ENCODE results near the gene SHISA4.
"Not testable (repeated sequence)": the region's sequence is repeated elsewhere in the genome, so short reads cannot be mapped to it uniquely, and the experiment has no call there.

SHISA4 gene

DNA sequence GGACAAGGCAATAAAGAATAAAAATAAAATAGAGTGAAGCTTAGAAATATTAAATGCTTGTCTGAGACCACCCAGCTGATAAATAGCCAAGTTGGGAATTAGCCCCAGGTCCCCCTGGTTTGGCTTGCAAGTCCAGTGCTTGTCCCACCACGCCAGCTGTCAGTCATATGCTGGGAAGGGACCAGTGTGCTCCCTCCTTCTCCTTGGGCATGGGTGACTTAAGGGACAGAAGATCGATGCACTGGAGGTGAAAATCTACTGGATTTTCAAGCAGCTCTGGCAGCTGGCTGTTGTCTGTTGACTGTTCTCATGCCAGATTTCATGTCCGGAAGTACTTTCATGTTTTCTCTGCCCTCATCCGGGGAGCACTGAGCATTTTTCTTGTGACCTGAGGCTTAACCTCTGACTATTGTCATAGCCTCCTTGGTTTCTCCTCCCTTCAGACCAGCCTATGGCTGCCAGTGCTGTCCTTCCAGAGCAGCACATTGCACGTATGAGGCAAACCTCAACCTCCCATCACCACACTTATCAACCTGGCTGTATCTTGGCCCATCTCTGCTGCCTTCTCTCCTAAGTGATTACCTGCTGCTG is 45.2 kb downstream of the SHISA4 start:
- DNase-seq = no peak

DNA sequence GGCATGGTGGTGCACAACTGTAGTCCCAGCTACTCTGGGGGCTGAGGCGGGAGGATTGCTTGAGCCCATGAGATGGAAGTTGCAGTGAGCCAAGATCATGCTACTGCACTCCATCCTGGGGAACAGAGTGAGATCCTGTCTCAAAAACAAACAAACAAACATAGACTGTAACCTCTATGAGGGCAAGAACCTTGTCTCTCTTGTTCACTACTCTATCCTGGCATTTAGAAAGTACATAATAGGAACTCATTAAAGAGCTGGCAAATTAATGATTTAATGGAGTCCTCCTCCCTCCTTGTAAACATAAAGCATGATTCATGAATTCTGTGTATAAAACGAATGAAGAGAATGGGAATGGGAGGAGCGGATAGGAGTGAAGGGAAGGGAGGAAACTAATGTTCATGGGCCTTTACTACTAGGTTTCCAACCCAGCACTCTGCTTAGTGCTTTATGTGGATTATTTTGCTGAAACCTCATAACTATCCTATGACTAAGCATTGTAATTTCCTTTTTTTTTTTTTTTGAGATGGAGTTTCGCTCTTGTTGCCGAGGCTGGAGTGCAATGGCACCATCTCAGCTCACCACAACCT is 49.0 kb downstream of the SHISA4 start:
- DNase-seq = no peak

DNA sequence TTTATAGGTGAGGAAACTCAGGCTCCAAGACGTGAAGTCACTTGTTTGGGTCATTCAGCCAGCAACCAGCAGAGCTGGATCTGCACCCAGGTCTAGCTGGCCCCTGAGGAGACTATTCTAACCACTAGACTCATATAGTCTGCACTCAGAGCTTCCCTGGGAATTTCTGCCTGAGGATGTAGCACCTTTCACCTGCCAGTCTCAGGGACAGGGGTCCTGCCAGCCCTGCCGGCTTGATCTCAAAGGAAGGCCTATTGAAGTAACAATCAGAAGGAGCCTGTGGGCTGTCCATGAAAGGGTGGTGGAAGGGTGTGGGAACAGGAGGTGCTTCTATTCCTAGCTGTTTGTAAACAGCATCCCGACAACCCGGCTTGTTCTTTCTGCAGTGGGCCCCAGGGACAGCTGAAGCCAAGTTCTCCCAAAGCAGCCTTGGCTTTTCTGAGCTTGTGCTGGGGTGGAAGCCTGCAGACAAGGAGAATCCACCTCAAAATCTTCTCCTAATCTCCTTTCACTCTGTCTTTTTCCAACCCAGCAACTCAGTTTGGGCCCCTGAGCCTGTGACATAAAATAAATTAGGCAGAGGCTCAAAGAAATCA is 49.8 kb downstream of the SHISA4 start:
- no peak for DNase-seq

DNA sequence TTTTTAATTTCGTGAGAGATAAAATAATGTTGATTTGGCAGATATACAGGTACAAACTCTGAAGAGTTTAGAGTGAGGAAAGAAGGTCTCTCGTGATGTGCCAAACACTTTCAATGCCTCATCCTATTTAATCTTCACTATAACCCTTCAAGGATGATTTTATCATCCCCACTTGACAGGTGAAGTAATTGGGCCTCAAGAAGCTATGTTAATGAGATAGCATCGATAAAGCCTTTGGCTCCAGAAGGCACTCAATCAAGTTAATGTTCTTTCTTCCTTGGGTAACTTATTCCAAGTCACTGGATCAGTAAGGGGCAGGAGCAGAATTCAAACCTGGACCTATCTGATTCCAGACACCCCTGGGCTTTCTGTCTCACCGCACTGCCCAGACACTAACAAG is 50.5 kb downstream of the SHISA4 start:
- DNase-seq = no peak

DNA sequence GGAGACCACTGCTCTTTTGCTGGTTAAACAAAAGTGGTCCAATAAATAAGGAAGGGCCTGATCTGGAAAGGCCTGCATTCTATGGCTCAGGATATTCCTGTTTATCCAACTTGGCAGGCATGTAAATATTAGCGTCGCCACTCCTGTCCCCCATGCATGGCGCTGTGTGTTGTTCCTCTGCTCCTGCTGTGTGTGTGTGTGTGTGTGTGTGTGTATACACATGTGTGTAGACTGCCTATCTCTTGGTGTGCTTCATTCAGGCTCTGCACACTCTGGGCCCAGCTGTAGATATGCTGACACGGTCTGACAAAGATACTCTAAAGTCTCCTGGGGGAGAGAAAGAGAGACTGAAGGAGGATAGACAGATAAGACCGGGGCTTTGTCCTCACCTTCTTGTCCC is 50.9 kb downstream of the SHISA4 start:
- no peak for DNase-seq

DNA sequence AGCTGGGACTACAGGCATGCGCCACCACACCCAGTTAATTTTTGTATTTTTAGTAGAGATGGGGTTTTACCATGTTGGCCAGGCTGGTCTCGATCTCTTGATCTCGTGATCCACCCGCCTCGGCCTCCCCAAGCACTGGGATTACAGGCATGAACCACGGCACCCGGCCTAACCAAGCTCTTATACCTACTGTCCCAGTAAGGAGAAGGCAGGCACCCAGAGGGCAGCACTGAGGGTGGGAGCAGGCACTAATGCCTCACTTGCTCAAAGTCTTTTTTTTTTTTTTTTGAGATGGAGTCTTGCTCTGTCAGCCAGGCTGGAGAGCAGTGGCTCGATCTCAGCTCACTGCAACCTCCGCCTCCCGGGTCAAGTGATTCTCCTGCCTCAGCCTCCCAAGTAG is 51.6 kb downstream of the SHISA4 start:
- DNase-seq = not testable (repeated sequence)

DNA sequence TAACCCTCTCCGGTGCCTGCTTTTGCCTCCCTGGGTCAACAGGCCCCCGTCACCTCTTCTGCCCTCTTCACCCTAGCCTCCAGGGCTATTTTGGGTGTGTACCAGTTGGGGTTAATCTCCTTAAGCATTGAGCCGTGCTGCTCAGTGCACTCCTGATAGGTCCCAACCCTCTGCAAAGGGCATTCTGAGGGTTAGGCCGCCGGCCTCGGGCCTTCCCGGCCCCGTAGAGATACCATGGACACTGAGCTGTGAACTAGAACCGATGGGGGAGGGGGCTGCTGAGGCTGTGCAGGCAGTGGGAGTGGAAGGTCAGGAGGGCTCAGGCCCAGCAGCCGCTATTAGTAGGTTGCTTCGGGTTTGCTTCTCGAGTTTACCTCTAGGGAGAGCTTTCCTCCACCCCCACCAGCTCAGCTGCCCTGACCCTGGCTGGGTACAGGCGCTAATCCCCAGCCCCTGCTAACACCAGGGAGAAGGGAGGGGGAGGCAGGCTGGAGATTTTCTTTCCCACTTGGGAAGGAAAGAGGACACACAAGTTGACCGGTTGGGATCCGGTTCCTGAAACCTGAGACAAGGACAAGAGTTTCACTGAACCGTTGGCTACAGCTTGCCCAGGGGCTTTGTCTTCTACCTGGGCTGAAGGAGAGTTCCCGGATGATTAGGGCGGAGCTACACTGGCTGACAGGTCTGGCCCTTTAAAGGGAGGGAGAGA is 52.9 kb downstream of the SHISA4 start:
- no peak for DNase-seq

DNA sequence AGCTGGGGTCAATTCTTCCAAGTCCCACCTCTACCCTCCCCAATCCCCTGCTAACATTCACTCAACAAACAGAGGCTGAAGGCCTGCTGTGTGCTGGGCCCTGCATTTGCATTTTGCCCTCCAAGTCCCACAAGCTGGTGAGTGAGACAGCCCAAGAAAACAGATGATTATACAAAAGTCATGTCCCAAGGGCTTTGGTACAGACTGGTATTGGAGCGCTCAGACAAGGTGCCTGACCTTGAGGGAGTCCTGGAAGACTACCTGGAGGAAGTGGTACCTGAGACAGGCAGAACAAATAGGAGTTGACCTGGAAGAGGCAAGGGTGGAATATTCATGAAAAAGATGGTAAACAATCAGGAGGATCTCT is 53.4 kb downstream of the SHISA4 start:
- no peak for DNase-seq

Data from SHP77 (cell line).